HG03064 (cell line): ENCODE measurements around the gene CCL13.

Experiments used
- ATAC-seq: cut with Tn5 transposase; IDR thresholded peaks from one replicate; pipeline ENCODE4 v1.9.1; 2021; ENCODE audit warnings: low read depth; ENCODE audit not compliant: unreplicated experiment

Gene CCL13

DNA sequence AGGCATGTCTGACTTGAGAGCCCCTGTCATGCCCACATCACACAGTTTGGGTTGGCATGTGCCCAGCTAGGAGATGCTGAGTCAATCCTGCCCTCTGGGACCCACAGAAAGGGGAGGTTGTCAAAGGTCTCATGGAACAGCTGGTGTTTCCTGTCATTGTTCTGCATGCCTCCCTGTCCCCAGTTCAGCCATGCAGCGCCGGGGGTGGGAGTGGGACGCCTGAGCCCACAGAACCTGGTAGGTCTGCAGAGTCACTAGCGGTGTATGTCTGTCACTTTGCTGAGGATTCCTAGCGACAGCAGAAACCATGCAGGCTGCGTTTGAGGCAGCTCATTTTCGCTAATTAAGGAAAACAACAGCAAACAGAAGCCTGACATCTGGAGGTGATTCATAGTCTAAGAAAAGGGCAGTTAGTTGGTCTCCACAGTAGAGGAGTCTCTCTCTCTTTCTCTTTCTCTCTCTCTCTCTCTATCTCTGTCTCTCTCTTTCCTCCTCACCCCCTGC lies 26.4 kb downstream of the CCL13 start:
- ATAC-seq, result no peak

DNA sequence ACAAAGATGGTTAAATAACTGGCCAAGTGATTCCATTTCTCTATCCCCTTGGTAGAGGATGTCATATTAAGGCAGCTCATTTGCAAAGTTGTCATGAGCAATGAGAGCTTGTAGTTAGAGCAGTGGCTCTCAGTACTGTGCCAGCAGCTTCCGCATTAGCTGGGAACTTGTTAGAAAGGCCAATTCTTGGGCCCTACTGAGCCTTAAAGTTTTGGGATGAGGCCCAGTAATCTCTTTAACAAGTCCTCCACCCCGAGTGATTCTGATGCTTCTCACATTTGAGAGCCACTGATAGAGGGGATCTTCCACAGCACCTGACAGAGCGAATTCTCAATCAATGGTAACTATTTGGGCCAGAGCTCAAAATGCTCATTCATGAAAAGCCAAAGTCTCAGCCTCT lies 26.9 kb downstream of the CCL13 start:
- ATAC-seq, result no peak

DNA sequence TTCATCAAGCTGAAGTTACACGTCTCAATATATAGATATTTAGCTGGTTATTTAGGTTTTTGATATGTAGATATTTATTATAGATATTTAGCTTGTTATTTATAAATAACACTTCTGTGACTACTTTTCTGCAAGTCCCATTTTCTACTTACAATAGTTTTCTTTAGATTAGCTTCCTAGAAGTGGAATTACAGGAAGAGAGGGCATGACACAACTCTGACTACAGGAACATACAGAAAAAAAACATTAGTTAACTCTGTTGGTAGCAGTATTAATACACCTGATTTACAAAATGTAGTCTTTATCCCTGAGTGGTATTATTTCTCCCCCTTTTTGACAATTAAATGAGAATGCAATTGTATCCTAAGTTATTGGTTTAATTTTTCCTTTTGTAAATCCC lies 28.0 kb downstream of the CCL13 start:
- ATAC-seq, result no peak

DNA sequence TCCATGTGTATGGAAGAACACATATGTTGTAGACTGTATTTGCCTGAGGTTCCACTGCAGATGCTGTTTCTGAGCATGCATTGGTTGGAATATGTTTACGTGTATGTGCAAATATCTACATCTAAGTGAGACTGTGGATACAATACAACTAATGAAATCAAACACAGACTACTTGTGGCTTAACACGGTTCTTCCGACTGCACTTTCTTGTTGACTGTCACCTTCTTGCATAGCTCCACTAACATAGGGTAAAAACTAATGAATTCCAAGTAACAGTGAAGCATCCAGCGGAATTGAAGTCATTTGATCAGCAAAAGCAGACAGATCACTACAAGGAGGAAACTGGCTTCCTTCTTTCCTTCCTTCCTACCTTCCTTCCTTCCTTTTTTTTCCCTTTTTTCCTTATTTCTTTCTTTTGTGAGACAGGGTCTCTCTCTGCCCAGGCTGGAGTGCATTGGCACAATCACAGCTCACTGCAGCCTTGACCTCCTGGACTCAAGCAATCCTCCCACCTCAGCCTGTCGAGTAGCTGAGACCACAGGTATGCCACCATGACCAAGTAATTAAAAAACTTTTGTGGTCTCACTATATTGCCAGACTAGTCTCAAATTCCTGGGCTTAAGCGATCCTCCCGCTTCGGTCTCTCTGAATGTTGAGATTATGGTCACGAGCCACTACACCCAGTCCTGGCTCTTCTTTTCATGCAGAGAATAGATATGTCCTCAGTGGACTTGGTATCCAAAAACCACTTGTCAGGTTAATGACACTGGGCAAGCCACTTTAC lies 28.7 kb downstream of the CCL13 start:
- ATAC-seq, result no peak

DNA sequence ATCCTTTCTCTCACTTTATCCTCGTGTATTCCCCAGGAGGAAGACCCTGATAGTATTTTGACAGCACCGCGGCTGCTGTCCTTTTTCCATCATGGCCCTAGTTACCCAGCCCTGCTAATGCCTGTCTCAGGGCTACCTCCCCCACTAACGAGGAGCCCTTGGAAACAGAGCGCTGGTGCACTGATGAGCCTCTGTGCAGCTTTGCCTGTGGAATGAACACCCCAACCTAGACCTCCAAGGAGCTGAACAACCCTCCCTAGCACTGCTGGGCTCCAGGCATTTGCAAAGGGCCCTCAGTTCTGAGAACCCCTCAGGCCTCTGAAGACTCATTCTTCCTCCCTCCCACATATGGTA lies 30.0 kb downstream of the CCL13 start:
- ATAC-seq, result no peak

DNA sequence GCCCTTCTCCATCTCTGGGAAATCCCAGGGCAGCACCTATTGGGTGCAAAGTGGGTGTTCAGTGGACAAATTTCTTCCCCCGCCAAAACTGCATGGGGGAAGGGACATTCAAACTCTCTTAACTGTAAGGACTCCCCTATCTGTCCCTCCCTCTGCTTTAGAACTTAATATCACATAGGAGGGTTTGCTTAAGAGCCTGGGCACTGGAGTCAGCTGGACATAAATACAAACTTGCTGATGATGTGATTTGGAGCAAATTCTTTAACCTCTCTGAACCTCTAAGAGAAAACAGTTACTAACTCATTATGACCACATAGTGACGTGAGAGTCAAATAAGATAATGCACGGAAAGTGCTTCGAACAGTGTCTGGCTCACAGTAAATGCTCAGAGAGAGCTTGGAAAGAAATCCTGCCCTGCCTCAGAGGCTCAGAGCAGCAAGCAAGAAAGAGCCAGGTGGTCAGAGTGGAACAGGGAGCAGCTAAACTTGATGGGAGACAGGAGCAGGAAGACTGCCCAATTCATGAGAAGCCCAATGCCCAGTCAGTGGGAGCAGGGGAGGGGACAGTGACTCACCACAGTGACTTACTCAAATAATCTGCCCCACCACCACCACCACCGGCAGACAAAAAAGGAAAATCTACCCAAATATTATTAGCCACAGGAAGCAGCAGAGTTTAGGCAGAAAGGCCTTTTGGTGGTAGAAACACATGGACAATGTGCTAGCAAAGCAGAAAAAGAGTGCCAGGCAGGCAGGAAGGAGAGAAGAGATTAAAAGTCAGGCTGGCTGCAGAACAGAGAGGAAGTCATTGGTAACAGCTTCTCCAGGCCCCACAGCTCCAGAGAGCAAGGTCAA lies 30.6 kb downstream of the CCL13 start:
- no peak for ATAC-seq

DNA sequence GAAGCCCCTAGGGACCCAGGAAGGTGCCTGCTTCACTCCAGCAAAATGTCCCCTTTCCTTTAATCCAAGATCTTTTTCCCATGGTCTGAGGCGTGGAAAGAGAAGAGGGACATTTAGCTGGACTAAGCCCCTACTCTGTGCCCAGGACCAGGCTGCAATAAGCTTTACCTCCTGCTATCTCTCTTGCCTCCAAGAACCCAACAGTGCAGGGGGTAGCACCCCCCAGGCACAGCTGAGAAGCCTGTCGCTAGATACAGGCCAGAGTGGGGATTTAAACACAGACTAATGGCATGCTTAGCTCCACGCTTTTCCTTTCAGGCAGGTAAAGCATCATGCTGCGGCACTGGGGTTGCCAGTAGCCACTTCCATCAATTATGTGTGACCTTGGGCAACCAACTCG lies 31.3 kb downstream of the CCL13 start:
- no peak for ATAC-seq

DNA sequence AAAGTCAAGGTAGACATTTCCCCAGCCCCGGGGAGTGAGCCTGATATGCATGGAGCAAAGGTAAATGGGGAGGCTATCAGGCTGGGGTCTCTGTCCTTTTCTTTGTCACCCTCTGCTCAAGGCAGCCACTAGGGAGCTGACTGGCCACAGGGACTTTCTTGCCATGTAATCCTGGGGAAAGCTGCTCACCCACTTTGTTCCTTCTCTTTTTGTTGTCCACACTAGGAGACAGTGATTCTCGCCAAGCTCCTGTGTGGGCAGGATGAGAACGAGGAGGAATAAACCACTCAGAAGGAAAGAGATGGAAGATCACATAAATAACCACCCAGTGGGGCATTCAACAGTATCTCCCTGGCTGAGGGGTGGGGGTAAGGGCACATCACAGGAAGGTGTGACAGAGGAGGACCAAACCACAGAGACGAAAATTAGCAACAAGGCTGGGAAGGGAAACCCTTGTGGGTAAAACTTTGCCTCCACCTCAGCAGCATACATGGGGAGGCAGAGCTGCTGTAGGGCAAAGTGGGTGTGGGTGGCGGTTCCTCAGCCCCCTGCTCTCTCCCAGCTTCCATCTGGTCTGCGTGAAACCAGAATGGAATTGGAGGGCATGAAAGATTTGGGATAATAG lies 33.0 kb downstream of the CCL13 start:
- no peak for ATAC-seq

DNA sequence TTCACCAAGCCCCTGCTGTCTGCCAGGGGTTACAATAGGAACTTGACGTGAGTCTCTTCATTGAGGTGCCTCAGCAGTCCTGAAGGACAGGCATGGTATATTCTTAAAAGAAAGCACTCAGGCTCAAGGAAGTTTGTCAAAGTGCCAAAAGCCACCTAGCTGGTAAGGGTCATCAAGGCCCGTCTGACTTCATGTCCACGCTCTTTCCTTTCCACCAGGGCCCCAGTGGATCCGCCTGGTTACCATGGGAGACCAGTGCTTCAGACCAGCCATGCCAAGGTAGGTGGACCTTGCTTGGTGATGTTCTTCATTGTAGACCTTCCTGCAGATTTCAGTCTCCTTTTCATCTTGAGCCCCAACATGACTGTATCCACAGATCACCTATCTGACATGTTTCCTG lies 34.4 kb downstream of the CCL13 start:
- ATAC-seq, result no peak

DNA sequence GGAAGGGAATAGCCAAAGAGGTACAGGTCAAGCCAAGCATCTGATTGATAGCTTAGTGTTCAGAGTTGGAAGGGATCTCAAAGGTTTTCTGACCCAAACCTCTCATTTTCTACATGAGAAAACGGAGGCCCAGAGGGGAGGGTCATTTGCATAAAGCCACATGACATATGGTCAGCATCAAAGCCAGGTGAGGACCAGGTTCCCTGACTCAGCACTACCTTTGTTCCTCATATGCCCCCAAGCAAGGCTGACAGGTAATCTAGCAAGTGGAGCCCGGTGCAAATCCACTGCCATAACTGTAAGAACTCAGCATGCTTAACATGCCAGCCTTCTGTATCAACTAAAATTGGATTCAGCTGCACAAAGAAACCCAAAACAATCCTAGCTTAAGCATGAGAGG lies 35.0 kb downstream of the CCL13 start:
- ATAC-seq, result no peak

DNA sequence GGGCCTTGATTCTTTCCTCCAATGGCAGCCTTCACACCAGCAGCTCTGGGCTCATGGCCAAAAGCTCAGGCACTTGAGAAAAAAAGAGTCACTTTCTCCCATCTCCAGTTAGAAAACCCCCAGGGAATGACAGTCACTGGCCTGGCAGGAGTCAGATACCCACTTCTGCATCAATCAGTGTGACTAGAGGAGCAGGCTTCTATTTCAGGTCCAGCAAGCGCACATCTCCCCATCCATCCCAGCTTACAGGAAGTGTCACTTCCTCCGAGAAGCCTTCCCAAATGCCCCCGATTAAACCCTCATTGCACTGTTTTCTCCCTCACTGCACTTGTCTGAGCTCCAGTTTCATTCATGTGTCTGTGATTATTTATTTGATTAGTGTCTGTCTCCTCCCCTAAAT lies 37.1 kb downstream of the CCL13 start:
- no peak for ATAC-seq

DNA sequence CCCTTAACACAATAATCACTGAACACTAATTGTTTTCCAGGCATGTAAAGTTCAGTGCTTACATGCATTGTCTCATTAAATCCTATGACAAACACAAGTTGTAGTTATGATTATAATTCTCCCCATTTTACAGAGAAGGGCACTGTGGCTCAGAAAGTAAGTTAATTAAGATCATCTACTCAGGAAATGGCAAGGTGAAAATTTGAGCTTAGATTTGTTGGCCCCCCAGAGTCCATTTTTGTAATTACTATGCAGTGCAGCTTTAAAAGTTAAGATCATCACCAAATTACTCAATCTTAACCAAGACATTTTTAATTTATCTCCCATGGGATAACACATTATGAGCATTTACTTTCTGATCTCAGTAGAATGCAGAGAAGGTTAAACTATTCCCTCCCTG lies 41.0 kb downstream of the CCL13 start:
- no peak for ATAC-seq

DNA sequence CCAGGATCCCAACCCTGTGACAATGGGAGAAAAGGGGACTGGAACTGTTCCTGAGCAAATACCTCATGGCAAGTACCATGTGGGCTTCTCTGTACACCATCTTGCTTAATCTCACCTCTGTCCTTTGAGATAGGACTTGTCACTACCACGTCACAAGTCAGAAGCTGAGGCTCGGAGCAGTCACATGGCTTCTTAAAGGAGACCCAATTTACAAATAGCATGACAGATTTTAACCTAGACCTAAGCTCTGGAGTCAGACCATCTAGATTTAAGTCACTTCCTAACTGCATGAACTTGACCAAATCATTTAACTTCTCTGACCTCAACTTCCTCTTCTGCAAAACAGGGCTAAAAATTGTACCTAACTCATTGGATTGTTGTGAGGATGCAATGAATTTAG lies 42.7 kb downstream of the CCL13 start:
- no peak for ATAC-seq

DNA sequence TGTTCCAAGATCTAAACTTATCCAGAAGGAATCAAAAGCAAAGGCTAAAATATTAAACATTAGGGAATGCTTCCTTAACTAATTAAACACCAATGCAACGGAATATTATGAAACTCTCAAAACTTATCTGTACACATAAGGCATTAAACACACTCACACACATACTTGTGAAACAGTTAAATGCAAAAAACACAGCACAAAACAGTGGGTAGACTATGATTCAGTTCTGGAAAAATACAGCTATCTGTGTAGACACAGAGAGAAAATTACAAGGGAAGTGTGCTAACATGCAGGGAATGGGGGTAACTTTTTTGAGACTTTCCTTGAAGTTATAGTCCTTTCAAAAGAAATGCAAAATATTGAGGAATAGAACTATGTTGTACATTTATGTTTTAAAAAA lies 43.4 kb downstream of the CCL13 start:
- no peak for ATAC-seq

DNA sequence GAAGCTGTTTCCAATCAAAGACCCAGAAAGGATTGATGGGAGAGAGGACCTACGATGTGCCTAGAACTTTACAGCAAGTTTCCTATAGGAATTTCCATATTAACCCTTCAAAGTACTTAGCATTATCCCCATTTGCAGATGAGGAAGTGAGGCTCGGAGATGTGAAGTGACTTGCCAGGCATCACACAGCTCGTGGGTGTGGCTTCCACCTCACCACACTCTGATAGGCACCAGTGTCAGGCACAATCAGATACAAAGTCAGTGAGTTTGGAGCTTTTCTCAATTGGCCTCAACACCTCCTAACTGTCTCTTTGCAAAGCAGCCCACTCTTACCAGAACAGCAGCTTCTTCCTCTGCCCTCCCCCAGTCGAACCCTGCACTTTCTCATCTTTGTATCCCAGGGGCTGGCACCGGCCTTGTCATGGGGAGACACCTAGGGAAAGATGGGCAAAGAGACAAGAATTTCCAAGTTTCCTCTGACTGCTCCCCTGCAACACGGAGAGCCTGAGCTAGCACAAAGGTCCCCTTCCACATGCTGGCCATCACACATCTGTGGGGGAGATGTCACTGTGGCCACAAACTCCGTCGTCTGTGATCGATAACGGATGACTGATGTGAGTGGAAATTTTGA lies 44.1 kb downstream of the CCL13 start:
- ATAC-seq, result no peak

DNA sequence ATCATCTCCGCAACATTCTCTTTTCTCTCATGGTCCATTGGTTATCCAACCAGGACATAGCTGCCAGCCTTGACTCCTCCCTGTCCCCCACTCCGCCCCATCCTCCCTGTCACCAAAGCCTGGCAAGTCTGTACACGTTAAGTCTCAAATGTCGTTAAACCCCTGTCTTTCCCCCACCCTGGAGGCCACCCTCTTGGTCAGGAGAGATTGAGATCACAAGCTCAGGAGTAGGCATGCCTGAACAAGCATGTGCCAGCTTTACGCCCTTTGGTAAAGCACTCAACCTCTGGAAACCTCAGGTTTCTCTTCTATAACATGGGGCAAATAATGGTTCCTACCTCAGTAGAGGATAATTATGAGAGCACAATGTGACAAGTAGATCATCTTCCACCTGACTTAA lies 44.9 kb downstream of the CCL13 start:
- no peak for ATAC-seq

DNA sequence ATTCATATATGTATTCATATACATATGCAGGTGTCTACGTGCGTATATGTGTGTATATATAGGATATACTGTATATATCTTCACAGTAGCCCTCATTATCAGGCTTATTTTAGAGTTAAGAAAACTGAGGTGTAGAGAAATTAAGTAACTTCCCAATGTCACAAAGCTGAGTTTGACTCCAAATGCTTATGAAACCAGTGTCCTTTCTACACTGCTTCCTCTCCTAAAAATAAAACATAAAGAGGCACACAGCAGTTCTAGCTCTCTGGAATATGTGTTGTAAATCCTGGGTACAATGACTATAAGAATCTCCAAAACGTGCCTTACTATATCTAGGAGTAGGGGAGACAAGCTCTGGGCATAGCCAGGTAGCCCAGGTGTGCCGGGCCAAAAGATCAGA lies 46.7 kb downstream of the CCL13 start:
- ATAC-seq, result no peak

DNA sequence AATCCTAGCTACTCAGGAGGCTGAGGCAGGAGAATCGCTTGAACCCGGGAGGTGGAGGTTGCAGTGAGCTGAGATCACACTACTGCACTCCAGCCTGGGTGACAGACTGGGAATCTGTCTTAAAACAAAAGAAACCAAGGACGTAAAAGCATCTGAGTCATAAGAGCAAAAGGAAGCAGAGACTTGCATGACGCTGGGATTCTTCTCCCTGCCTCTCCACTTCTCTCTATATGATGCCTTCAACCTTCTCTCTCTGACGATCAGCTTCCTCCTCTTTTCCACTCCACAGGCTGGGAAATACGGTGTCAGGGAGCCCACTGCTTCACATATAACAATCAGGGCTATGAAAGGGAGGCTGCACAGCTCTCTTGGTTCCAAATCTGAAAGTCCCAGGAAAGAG lies 49.9 kb downstream of the CCL13 start:
- no peak for ATAC-seq
